ENCODE data around the gene CTNNAL1.

The CTNNAL1 gene

DNA sequence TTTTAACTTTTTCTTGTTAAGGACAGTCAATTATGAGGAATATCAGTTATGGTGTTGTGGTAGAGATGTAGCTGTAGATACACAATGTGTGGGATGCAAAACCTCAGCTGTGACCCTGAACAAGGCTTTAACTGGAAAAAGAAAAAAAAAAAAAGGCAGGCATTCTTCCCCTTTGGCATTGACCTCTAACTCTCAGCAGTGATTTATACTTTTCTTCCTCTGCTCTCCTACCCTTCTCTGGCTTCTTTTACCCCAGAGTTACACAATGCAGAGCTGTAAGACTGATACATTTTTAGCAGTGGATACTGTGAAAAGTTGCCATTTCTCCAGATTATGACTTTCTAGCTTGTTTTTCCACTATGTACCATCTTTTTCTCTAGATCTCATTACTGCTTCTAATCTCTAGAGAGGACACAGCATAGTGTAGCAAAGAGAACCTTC lies 2.0 kb downstream of the CTNNAL1 start:
- no peak overlapping the region for H4K8ac ChIP-seq (ENCODE audit: low read depth, low read length)
- no peak overlapping the region for H3K4me2 ChIP-seq (ENCODE audit: low read length)
- no peak overlapping the region for H3K4ac ChIP-seq (ENCODE audit: low read depth, low read length)
- H3K27ac ChIP-seq (ENCODE audit: low read depth, low read length) = no peak overlapping the region
- H3K4me1 ChIP-seq (ENCODE audit: control insufficient read depth in 1 of 2, insufficient read depth in 2 of 2, low read length in 2 of 2) = peaks cover 7 to 12% of the 10 kb centered on the region in 2 experiments
- H3K79me1 ChIP-seq (ENCODE audit: low read length) = peaks cover 5% of the 10 kb centered on the region
- no peak overlapping the region for H3K4me3 ChIP-seq (ENCODE audit: low read depth, low read length)
- H2BK5ac ChIP-seq (ENCODE audit: low read depth, low read length, poor library complexity) = no peak overlapping the region
- H3K79me2 ChIP-seq (ENCODE audit: control insufficient read depth, insufficient read depth, low read length, poor library complexity) = no peaks in the 10 kb centered on the region
- no peaks in the 10 kb centered on the region for H3K27me3 ChIP-seq (ENCODE audit: insufficient read depth, low read length)
- H3K23ac ChIP-seq (ENCODE audit: low read length) = no peak overlapping the region
- no peaks in the 10 kb centered on the region for H3K36me3 ChIP-seq (ENCODE audit: control insufficient read depth in 1 of 2, insufficient read depth in 2 of 2, low read length in 2 of 2)
- no peak overlapping the region for H4K91ac ChIP-seq (ENCODE audit: low read depth, low read length)
- H2AK5ac ChIP-seq (ENCODE audit: low read length) = no peak overlapping the region
- H3K9me3 ChIP-seq (ENCODE audit: insufficient read depth, low read depth, low read length) = no peaks in the 10 kb centered on the region
- no peak overlapping the region for H3K18ac ChIP-seq (ENCODE audit: low read length)
- no peak overlapping the region for H3K9ac ChIP-seq (ENCODE audit: low read length)
- H3K14ac ChIP-seq (ENCODE audit: low read length) = no peak overlapping the region
- no peak overlapping the region for H2BK120ac ChIP-seq (ENCODE audit: insufficient read depth, low read length, poor library complexity)
- DNase-seq = no peak
- H2BK12ac ChIP-seq (ENCODE audit: low read length) = no peak overlapping the region
- H2AFZ ChIP-seq (ENCODE audit: insufficient read depth, low read length, poor library complexity) = no peak overlapping the region
- H4K12ac ChIP-seq (ENCODE audit: low read depth, low read length) = no peak overlapping the region

DNA sequence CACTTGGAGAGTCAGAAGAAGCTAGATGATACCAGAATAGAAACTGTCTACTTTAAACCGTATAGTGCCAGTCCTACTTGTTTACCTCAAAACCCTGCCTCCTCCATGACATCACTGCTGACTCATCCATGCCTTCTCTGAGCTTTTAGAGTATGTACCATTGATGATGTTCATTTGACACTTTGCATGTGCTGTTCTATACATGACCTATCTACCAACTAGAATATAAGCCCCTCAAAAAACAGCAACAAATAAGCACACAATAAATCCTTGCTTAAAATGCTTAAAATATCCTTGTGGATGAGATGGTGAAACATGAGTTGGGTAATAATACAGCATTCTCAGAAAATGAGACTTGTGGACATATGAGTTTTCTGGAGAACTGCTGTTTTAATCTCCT lies 2.6 kb downstream of the CTNNAL1 start:
- Histone ChIP-seq H3K27ac (ENCODE audit: low read depth, low read length) (no peak overlapping the region), H3K14ac (ENCODE audit: low read length) (no peak overlapping the region), H3K4ac (ENCODE audit: low read depth, low read length) (no peak overlapping the region), H3K4me3 (ENCODE audit: low read depth, low read length) (no peak overlapping the region), H3K23ac (ENCODE audit: low read length) (no peak overlapping the region), H2AFZ (ENCODE audit: insufficient read depth, low read length, poor library complexity) (no peak overlapping the region), H3K27me3 (ENCODE audit: insufficient read depth, low read length) (no peaks in the 10 kb centered on the region), H2BK120ac (ENCODE audit: insufficient read depth, low read length, poor library complexity) (no peak overlapping the region), H3K9me3 (ENCODE audit: insufficient read depth, low read depth, low read length) (no peaks in the 10 kb centered on the region), H3K4me2 (ENCODE audit: low read length) (no peak overlapping the region), H3K4me1 (ENCODE audit: control insufficient read depth in 1 of 2, insufficient read depth in 2 of 2, low read length in 2 of 2) (peaks cover 7 to 12% of the 10 kb centered on the region in 2 experiments), H4K91ac (ENCODE audit: low read depth, low read length) (no peak overlapping the region), H2AK5ac (ENCODE audit: low read length) (no peak overlapping the region), H4K8ac (ENCODE audit: low read depth, low read length) (no peak overlapping the region), H3K9ac (ENCODE audit: low read length) (no peak overlapping the region), H3K79me2 (ENCODE audit: control insufficient read depth, insufficient read depth, low read length, poor library complexity) (no peaks in the 10 kb centered on the region), H3K18ac (ENCODE audit: low read length) (no peak overlapping the region), H2BK5ac (ENCODE audit: low read depth, low read length, poor library complexity) (no peak overlapping the region), H3K36me3 (ENCODE audit: control insufficient read depth in 1 of 2, insufficient read depth in 2 of 2, low read length in 2 of 2) (no peaks in the 10 kb centered on the region), H4K12ac (ENCODE audit: low read depth, low read length) (no peak overlapping the region), H3K79me1 (ENCODE audit: low read length) (peaks cover 5% of the 10 kb centered on the region), H2BK12ac (ENCODE audit: low read length) (no peak overlapping the region)
- peak; percentile 37 to 64 for DNase-seq
- WGBS (ENCODE audit: extremely low coverage, insufficient coverage, insufficient read length) = no CpG with 5 or more reads among the region's 1 CpG

- H3K4me3 ChIP-seq (ENCODE audit: low read depth, low read length) = no peak overlapping the region
- H3K4me1 ChIP-seq (ENCODE audit: control insufficient read depth in 1 of 2, insufficient read depth in 2 of 2, low read length in 2 of 2) = peaks cover 0 to 4% of the 10 kb centered on the region in 2 experiments
- H4K91ac ChIP-seq (ENCODE audit: low read depth, low read length) = no peak overlapping the region
- H2BK120ac ChIP-seq (ENCODE audit: insufficient read depth, low read length, poor library complexity) = no peak overlapping the region
- H3K4me2 ChIP-seq (ENCODE audit: low read length) = no peak overlapping the region
- DNase-seq = no peak
- H4K12ac ChIP-seq (ENCODE audit: low read depth, low read length) = no peak overlapping the region
- WGBS (ENCODE audit: extremely low coverage, insufficient coverage, insufficient read length) = no CpG with 5 or more reads among the region's 3 CpGs
- no peaks in the 10 kb centered on the region for H3K79me2 ChIP-seq (ENCODE audit: control insufficient read depth, insufficient read depth, low read length, poor library complexity)
- no peak overlapping the region for H3K18ac ChIP-seq (ENCODE audit: low read length)
- H3K9ac ChIP-seq (ENCODE audit: low read length) = no peak overlapping the region
- H3K23ac ChIP-seq (ENCODE audit: low read length) = no peak overlapping the region
- no peak overlapping the region for H3K4ac ChIP-seq (ENCODE audit: low read depth, low read length)
- H2AK5ac ChIP-seq (ENCODE audit: low read length) = no peak overlapping the region
- H3K27ac ChIP-seq (ENCODE audit: low read depth, low read length) = no peak overlapping the region
- H3K79me1 ChIP-seq (ENCODE audit: low read length) = no peaks in the 10 kb centered on the region
- no peak overlapping the region for H3K14ac ChIP-seq (ENCODE audit: low read length)
- H3K9me3 ChIP-seq (ENCODE audit: insufficient read depth, low read depth, low read length) = no peaks in the 10 kb centered on the region
- no peak overlapping the region for H4K8ac ChIP-seq (ENCODE audit: low read depth, low read length)
- H3K27me3 ChIP-seq (ENCODE audit: insufficient read depth, low read length) = no peaks in the 10 kb centered on the region
- no peak overlapping the region for H2AFZ ChIP-seq (ENCODE audit: insufficient read depth, low read length, poor library complexity)
- no peak overlapping the region for H2BK5ac ChIP-seq (ENCODE audit: low read depth, low read length, poor library complexity)
- no peak overlapping the region for H2BK12ac ChIP-seq (ENCODE audit: low read length)
- no peaks in the 10 kb centered on the region for H3K36me3 ChIP-seq (ENCODE audit: control insufficient read depth in 1 of 2, insufficient read depth in 2 of 2, low read length in 2 of 2)
Measured at GRCh38 chr9:109005678-109006077, 7.6 kb downstream of the CTNNAL1 start.

DNA sequence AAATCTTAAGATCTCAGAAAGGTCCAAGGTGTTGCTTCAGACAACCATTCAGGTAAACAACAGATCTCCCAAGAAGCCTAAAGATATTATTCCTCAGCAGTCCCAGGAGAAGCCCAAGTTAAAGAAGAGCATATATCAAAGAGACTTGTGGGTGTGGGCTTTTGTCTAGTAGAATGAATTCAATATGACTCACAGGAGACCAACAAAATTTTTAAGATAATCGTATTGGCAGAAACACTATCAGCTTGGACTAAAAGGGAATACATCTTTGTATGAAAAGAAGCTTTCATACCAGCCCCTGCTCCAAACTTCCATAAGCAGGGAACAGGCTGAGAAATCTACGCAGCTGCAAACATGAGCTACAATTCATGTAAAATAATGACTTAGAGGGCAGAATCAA lies 10.2 kb downstream of the CTNNAL1 start:
- H4K91ac ChIP-seq (ENCODE audit: low read depth, low read length) = no peak overlapping the region
- no CpG with 5 or more reads among the region's 2 CpGs for WGBS (ENCODE audit: extremely low coverage, insufficient coverage, insufficient read length)

More for the DNA sequence above, 10.2 kb downstream of the CTNNAL1 start:
- Histone ChIP-seq H3K9ac (ENCODE audit: low read length) (no peak overlapping the region), H3K79me1 (ENCODE audit: low read length) (no peaks in the 10 kb centered on the region), H3K14ac (ENCODE audit: low read length) (no peak overlapping the region), H3K4me1 (ENCODE audit: control insufficient read depth in 1 of 2, insufficient read depth in 2 of 2, low read length in 2 of 2) (peaks cover 0 to 4% of the 10 kb centered on the region in 2 experiments), H3K4me3 (ENCODE audit: low read depth, low read length) (no peak overlapping the region), H3K4ac (ENCODE audit: low read depth, low read length) (no peak overlapping the region), H4K12ac (ENCODE audit: low read depth, low read length) (no peak overlapping the region), H2BK5ac (ENCODE audit: low read depth, low read length, poor library complexity) (no peak overlapping the region), H2AK5ac (ENCODE audit: low read length) (no peak overlapping the region), H2AFZ (ENCODE audit: insufficient read depth, low read length, poor library complexity) (no peak overlapping the region), H4K8ac (ENCODE audit: low read depth, low read length) (no peak overlapping the region), H3K27me3 (ENCODE audit: insufficient read depth, low read length) (no peaks in the 10 kb centered on the region), H3K36me3 (ENCODE audit: control insufficient read depth in 1 of 2, insufficient read depth in 2 of 2, low read length in 2 of 2) (no peaks in the 10 kb centered on the region), H2BK120ac (ENCODE audit: insufficient read depth, low read length, poor library complexity) (no peak overlapping the region), H3K27ac (ENCODE audit: low read depth, low read length) (no peak overlapping the region), H3K79me2 (ENCODE audit: control insufficient read depth, insufficient read depth, low read length, poor library complexity) (no peaks in the 10 kb centered on the region), H2BK12ac (ENCODE audit: low read length) (no peak overlapping the region), H3K23ac (ENCODE audit: low read length) (no peak overlapping the region), H3K18ac (ENCODE audit: low read length) (no peak overlapping the region), H3K4me2 (ENCODE audit: low read length) (no peak overlapping the region), H3K9me3 (ENCODE audit: insufficient read depth, low read depth, low read length) (no peaks in the 10 kb centered on the region)
- DNase-seq = no peak
